Hepatocyte (in vitro differentiated cells): ENCODE results near the gene ZBTB7A. TPM values are rescaled to one million over a fixed set of nuclear protein-coding genes. Genes with fewer than 3 reads are reported as not detected.

ENCODE experiments used
- DNase-seq: peaks from one replicate; pipeline ENCODE4 v3.0.0-alpha.2; 2016; ENCODE audit warnings: low spot score
- H2AFZ ChIP-seq: fragments of 200-600 bp; sonication (generic); 2 replicates; pipeline ENCODE4 v1.6.0; 2016; ENCODE audit warnings: antibody characterized with exemption, mild to moderate bottlenecking
- H3K27ac ChIP-seq: fragments of 200-600 bp; sonication (generic); 2 replicates; pipeline ENCODE4 v1.5.1; 2016; ENCODE audit warnings: mild to moderate bottlenecking
- H3K27me3 ChIP-seq: fragments of 200-600 bp; sonication (generic); 2 replicates; pipeline ENCODE4 v1.6.1; 2016
- H3K36me3 ChIP-seq: fragments of 200-600 bp; sonication (generic); replicated peaks from 2 replicates; pipeline ENCODE4 v1.5.1; 2016; ENCODE audit warnings: low read depth; ENCODE audit not compliant: insufficient read depth
- H3K4me1 ChIP-seq: fragments of 200-600 bp; sonication (generic); 2 replicates; pipeline ENCODE4 v1.5.1; 2016; ENCODE audit warnings: mild to moderate bottlenecking, moderate library complexity; ENCODE audit not compliant: insufficient read depth
- H3K4me2 ChIP-seq: fragments of 200-600 bp; sonication (generic); 2 replicates; pipeline ENCODE4 v1.6.0; 2016
- H3K4me3 ChIP-seq: fragments of 200-600 bp; sonication (generic); 2 replicates; pipeline ENCODE4 v1.5.1; 2016; ENCODE audit warnings: mild to moderate bottlenecking
- H3K79me2 ChIP-seq: fragments of 200-600 bp; sonication (generic); 2 replicates; pipeline ENCODE4 v1.6.0; 2017; ENCODE audit warnings: mild to moderate bottlenecking
- H3K9me2 ChIP-seq: fragments of 200-600 bp; sonication (generic); replicated peaks from 2 replicates; pipeline ENCODE4 v1.6.0; 2017; ENCODE audit warnings: mild to moderate bottlenecking; ENCODE audit not compliant: insufficient read depth
- H3K9me3 ChIP-seq: fragments of 200-600 bp; sonication (generic); 2 replicates; pipeline ENCODE4 v1.5.1; 2016; ENCODE audit warnings: low read depth, mild to moderate bottlenecking
- H4K20me1 ChIP-seq: fragments of 200-600 bp; sonication (generic); 2 replicates; pipeline ENCODE4 v1.6.0; 2016; ENCODE audit warnings: mild to moderate bottlenecking; ENCODE audit not compliant: insufficient read depth, poor library complexity, severe bottlenecking
- EZH2 ChIP-seq: fragments of 200-600 bp; sonication (generic); IDR thresholded peaks from 2 replicates; pipeline ENCODE4 v1.6.1; 2016; ENCODE audit warnings: antibody characterized with exemption, mild to moderate bottlenecking, borderline replicate concordance
- EZH2phosphoT487 ChIP-seq: fragments of 200-600 bp; sonication (generic); IDR thresholded peaks from one replicate; pipeline ENCODE4 v1.6.1; 2018; ENCODE audit warnings: antibody characterized with exemption, mild to moderate bottlenecking, low read depth, moderate library complexity; ENCODE audit not compliant: unreplicated experiment, severe bottlenecking
- WGBS: methylation state at CpG from one replicate; pipeline ENCODE4 v1.1.6; 2016; ENCODE audit warnings: low lambda C conversion rate; ENCODE audit errors: missing lambda C conversion rate; 5-methylcytosine and 5-hydroxymethylcytosine counted together
- polyA plus RNA-seq: library from polyadenylated mRNA; unstranded; fragments of >200 nt; fragmentation: Nextera tagmentation; extraction: Ambion mirVana; gene quantifications from 2 replicates; pipeline ENCODE4 v1.2.1, GENCODE V29; 2016
- total RNA-seq: library from RNA; depleted of rRNA; stranded (reverse); fragments of >200 nt; gene quantifications from 2 replicates; pipeline ENCODE4 v1.2.3, GENCODE V29; 2014
- TF ChIP-seq, protein P1 (sequence below): fragments of 200-600 bp; sonication (generic); IDR thresholded peaks from 2 replicates; pipeline ENCODE4 v1.5.1; 2016; ENCODE audit warnings: antibody characterized with exemption, mild to moderate bottlenecking; ENCODE audit not compliant: poor library complexity

ZBTB7A gene
- total and polyA plus RNA-seq, 2 experiments from 2014 or later, result 23.3 to 46.1 TPM

DNA sequence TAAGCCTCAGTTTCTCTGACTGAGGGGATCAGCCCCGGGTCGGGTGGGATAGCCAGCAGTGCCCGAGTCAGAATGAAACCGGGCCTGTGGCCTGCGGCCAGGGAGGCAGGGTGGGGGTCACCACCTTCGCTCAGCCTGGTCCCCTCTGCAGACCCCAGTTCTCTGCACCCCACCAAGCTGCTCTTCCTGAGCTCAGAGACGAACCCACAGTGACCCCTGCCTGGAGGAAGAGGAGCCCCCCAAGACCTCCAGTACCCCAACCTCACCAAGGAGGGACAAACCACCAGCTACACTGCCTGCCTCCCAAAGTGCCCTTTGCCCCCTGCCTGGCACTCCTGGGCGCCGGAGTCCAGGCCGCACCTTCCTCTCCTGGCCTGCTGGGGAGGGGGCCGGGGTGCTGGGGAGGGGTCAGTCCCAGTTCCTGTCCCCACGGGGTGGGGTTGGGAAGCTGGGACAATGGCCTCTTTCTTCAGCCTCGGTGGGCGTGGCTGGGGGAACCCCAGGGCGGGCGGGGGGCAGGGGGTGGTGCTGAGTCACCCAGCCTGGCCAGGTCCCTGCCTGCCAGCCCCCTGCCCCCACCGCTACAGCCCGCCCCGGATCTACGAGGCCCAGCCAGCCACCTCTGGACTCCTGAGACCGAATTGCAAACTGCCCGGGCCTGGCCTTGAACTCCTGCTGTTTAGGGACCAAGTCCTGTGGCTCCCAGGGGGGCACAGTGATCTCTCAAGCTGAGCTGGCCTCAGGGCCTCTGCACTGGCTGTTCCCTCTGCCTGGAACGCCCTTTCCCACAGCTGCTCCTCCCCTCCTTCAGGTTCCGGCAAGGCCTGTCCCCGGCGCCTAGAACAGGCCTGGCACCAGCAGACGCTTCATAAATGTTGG lies 14.3 kb downstream of the ZBTB7A start:
- TF ChIP-seq EZH2, result no peak
- TF ChIP-seq, protein P1, sequence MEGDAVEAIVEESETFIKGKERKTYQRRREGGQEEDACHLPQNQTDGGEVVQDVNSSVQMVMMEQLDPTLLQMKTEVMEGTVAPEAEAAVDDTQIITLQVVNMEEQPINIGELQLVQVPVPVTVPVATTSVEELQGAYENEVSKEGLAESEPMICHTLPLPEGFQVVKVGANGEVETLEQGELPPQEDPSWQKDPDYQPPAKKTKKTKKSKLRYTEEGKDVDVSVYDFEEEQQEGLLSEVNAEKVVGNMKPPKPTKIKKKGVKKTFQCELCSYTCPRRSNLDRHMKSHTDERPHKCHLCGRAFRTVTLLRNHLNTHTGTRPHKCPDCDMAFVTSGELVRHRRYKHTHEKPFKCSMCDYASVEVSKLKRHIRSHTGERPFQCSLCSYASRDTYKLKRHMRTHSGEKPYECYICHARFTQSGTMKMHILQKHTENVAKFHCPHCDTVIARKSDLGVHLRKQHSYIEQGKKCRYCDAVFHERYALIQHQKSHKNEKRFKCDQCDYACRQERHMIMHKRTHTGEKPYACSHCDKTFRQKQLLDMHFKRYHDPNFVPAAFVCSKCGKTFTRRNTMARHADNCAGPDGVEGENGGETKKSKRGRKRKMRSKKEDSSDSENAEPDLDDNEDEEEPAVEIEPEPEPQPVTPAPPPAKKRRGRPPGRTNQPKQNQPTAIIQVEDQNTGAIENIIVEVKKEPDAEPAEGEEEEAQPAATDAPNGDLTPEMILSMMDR, result no peak
- TF ChIP-seq EZH2phosphoT487, result no peak
- Histone ChIP-seq H3K36me3 (no peaks in the 10 kb centered on the region), H3K4me3 (no peak overlapping the region), H2AFZ (no peak overlapping the region), H3K27me3 (no peaks in the 10 kb centered on the region), H4K20me1 (peaks cover 78% of the 10 kb centered on the region), H3K9me2 (no peaks in the 10 kb centered on the region), H3K4me2 (peak overlapping the region; percentile 67), H3K4me1 (peaks cover 21% of the 10 kb centered on the region), H3K79me2 (peaks cover 89% of the 10 kb centered on the region), H3K9me3 (no peaks in the 10 kb centered on the region), H3K27ac (peak overlapping the region; percentile 97)
- peak; percentile 87 for DNase-seq
- WGBS, result 75% methylated on average over 15 of the region's 27 CpGs

DNA sequence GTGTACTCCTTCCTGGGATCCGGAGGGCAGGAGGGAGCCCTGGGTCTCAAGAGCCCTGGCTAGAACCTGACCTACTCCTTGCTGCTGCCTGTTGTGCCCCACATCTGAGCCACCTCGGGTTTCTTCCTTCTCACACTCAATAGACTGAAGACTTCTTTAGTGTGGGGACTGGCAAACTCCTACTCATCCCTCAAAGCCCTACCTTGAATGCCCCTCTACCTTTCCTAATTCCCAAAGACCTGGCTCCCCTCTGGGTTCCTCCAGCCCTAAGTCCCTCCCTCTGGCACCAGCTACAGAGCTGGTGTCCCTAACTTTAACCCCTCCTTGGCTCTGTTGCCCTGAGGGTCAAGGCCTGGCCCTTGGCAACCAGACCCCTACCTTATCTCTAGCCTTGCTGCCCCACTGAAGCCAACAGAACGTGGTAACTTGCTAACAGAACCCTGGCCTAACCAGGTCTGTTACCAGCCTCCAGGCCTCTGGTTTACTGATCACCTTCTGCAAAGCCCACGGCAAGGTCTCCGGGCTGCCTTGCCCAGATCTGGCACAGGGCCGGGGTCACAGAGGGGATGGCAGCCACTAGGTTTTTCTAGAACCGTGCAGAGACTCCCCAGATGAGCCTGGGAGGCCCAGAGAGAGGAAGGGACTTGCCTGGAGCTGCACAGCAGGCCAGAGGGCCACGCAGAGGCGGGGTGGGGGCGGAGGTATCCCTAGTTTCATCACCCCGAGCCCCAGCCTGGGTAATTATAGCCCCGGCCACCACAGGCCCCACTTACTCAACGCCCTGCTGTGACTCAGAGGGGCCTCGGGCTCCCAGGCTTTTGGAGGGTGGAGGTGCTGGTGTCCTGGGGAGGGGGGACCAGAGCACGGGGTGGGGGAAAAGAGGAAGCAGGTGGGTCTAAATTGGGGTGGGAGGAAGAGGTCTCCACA lies 15.3 kb downstream of the ZBTB7A start:
- peak; percentile 66 for DNase-seq
- H2AFZ ChIP-seq, result no peak overlapping the region
- no peaks in the 10 kb centered on the region for H3K36me3 ChIP-seq
- peaks cover 74% of the 10 kb centered on the region for H4K20me1 ChIP-seq
- peak overlapping the region; percentile 97 for H3K27ac ChIP-seq
- no peaks in the 10 kb centered on the region for H3K27me3 ChIP-seq
- H3K4me2 ChIP-seq, result peak overlapping the region; percentile 67
- peaks cover 21% of the 10 kb centered on the region for H3K4me1 ChIP-seq
- no peak for TF ChIP-seq EZH2
- TF ChIP-seq, protein P1, result no peak
- no peak for TF ChIP-seq EZH2phosphoT487
- no peaks in the 10 kb centered on the region for H3K9me3 ChIP-seq
- WGBS, result 77% methylated on average over 13 of the region's 15 CpGs
- H3K9me2 ChIP-seq, result no peaks in the 10 kb centered on the region
- H3K4me3 ChIP-seq, result no peak overlapping the region
- peaks cover 89% of the 10 kb centered on the region for H3K79me2 ChIP-seq

DNA sequence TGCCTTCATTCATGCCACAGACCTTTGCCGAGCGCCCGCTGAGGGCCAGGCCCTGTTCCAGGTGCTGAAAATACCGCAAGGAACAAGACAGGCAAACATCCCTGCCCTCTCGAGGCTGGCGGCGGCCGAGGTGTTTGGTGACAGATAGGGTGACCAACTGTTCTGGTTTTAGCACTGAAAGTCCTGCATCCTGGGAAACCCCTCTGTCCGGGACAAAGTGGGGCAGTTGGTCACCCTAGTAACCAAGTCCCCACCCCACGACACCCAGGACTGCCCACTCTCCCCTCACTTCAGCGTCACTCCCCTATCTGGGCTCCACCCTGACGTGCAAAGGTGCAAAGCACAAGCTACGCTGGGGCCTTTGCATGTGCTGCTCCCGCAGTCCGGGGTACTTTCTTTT lies 17.3 kb downstream of the ZBTB7A start:
- DNase-seq, result no peak
- Histone ChIP-seq H3K9me2 (no peaks in the 10 kb centered on the region), H3K9me3 (no peaks in the 10 kb centered on the region), H3K79me2 (peaks cover 91% of the 10 kb centered on the region), H3K27ac (no peak overlapping the region), H2AFZ (no peak overlapping the region), H4K20me1 (peaks cover 80% of the 10 kb centered on the region), H3K36me3 (no peaks in the 10 kb centered on the region), H3K4me2 (no peak overlapping the region), H3K4me1 (peaks cover 21% of the 10 kb centered on the region), H3K27me3 (no peaks in the 10 kb centered on the region), H3K4me3 (no peak overlapping the region)
- TF ChIP-seq EZH2, result no peak
- TF ChIP-seq EZH2phosphoT487, result no peak
- TF ChIP-seq, protein P1, result no peak
- 91% methylated on average over 15 of the region's 15 CpGs for WGBS
